DMS114 treated with DMSO at 0.1 percent for 48 hours (cell line): Measurements from ENCODE around the gene ISYNA1.

ENCODE experiments used
- DNase-seq: peaks from one replicate; lab custom pipeline; 2025; ENCODE audit not compliant: unreplicated experiment; lab: John Stamatoyannopoulos, UW

Gene ISYNA1

GRCh38 chr19:18445262-18445948 is 7.5 kb upstream of the ISYNA1 start:
- no peak for DNase-seq

- DNase-seq: no peak
These were observed 6.6 kb upstream of the ISYNA1 start for GRCh38 chr19:18444513-18444912.

- DNase-seq: no peak
These were observed 5.9 kb upstream of the ISYNA1 start for GRCh38 chr19:18443831-18444230.

- DNase-seq: no peak
These were observed 5.5 kb upstream of the ISYNA1 start for GRCh38 chr19:18443406-18443805.

GRCh38 chr19:18442941-18443340 is 5.0 kb upstream of the ISYNA1 start:
- DNase-seq: no peak

GRCh38 chr19:18441804-18442788 is 4.2 kb upstream of the ISYNA1 start:
- DNase-seq: no peak

GRCh38 chr19:18440936-18441803 is 3.2 kb upstream of the ISYNA1 start:
- no peak for DNase-seq

- DNase-seq: peak; percentile 33
These were observed 2.5 kb upstream of the ISYNA1 start for GRCh38 chr19:18440415-18440877.

- no peak for DNase-seq
These were observed 1.9 kb upstream of the ISYNA1 start for GRCh38 chr19:18439910-18440237.

GRCh38 chr19:18439025-18439909 is 1.3 kb upstream of the ISYNA1 start:
- DNase-seq: no peak

- DNase-seq: no peak
These were observed 545 bp upstream of the ISYNA1 start for GRCh38 chr19:18438331-18439024.

- DNase-seq: peak; percentile 91
These were observed 1.1 kb downstream of the ISYNA1 start for GRCh38 chr19:18436671-18437490.

GRCh38 chr19:18435842-18436670 is 1.9 kb downstream of the ISYNA1 start:
- no peak for DNase-seq

- no peak for DNase-seq
These were observed 2.6 kb downstream of the ISYNA1 start for GRCh38 chr19:18435178-18435841.

GRCh38 chr19:18434411-18435175 is 3.3 kb downstream of the ISYNA1 start:
- DNase-seq: no peak

- no peak for DNase-seq
These were observed 4.1 kb downstream of the ISYNA1 start for GRCh38 chr19:18433735-18434398.
